Adipocyte (in vitro differentiated cells): ENCODE data around the gene MTCH1.

Source experiments
- DNase-seq: peaks from one replicate; pipeline ENCODE4 v3.0.0-alpha.2; 2015; ENCODE audit warnings: low read depth
- H3K27me3 ChIP-seq: replicated peaks from 2 replicates; pipeline ENCODE4 v1.7.0; 2013; ENCODE audit warnings: mild to moderate bottlenecking, low read length, moderate library complexity; ENCODE audit not compliant: control insufficient read depth, insufficient read depth
- H3K36me3 ChIP-seq: 2 replicates; pipeline ENCODE4 v1.7.0; 2013; ENCODE audit warnings: low read length, mild to moderate bottlenecking, moderate library complexity; ENCODE audit not compliant: control insufficient read depth, insufficient read depth, severe bottlenecking
- H3K4me1 ChIP-seq: 2 replicates; pipeline ENCODE4 v1.7.0; 2013; ENCODE audit warnings: mild to moderate bottlenecking, low read length, moderate library complexity; ENCODE audit not compliant: control insufficient read depth, insufficient read depth
- H3K4me3 ChIP-seq: 2 replicates; pipeline ENCODE4 v1.7.0; 2013; ENCODE audit warnings: mild to moderate bottlenecking, low read length, moderate library complexity
- H3K9ac ChIP-seq: 2 replicates; pipeline ENCODE4 v1.7.0; 2013; ENCODE audit warnings: mild to moderate bottlenecking, low read length, moderate library complexity
- H3K9me3 ChIP-seq: 2 replicates; pipeline ENCODE4 v1.7.0; 2013; ENCODE audit warnings: mild to moderate bottlenecking, low read length, moderate library complexity; ENCODE audit not compliant: control insufficient read depth

MTCH1 gene

DNA sequence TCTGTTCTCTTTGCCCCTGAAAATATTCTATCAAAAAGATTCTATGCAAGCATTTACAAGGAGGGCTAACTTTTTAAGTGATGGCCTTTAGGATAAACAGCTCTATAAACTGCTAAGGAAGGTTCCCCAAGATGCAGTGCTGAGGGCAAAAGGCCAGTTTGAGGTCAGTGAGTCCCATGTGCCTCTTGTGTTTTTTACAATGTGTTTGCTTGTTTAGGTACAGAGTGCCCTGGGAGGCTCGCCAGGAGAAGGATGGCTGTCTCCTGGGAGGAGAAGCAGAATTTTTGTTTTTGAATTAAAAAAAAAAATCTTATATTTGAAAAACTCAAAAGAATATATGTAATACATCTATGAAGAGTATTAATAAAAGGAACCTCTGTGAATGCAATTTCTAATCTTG lies 12.8 kb downstream of the MTCH1 start:
- H3K36me3 ChIP-seq: peaks cover 100% of the 10 kb centered on the region

DNA sequence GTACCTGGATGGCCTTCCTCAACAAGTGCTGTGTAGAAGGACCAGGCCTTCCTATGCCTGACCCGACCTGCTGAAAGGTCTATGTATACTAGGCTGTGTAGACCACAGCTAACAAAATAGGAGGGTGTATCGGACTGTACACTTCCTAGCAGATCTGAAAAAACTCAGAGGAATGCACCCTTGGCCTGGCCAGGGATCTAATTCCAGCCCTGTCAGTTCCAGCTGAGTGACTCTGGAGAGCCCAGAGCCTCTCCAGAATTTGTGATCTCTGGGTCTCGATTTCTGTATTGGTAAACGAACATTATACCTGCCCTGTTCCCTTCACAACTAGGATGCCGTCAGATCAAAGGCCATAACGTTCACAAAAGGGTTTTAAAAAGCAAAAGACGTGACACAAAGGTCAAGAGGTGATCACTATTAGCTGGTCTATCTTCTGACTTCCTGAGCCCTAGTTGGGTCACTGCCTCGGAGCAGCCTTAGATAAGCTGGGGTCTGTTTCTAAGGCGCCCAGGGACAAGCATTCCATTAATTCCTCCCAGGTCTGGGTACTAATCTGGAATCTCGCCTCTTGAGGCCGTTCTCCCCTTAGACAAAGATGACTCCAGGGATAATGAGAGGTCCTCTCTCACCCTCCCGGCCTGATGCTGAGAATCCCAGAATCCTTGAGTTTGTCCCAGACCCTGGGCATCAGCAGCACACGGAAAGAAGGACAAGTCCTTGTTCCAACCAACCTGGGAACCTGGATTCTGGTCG lies 13.9 kb downstream of the MTCH1 start:
- Histone ChIP-seq H3K27me3 (no peaks in the 10 kb centered on the region), H3K9ac (no peak overlapping the region), H3K36me3 (peaks cover 100% of the 10 kb centered on the region), H3K9me3 (no peaks in the 10 kb centered on the region), H3K4me3 (no peak overlapping the region), H3K4me1 (peaks cover 30% of the 10 kb centered on the region)
- no peak for DNase-seq

More for the DNA sequence above, 12.8 kb downstream of the MTCH1 start:
- peak overlapping the region; percentile 13 for H3K9ac ChIP-seq
- H3K9me3 ChIP-seq: no peaks in the 10 kb centered on the region
- H3K27me3 ChIP-seq: no peaks in the 10 kb centered on the region
- peaks cover 29% of the 10 kb centered on the region for H3K4me1 ChIP-seq
- no peak overlapping the region for H3K4me3 ChIP-seq
- no peak for DNase-seq

- Histone ChIP-seq H3K4me3 (no peak overlapping the region), H3K4me1 (peaks cover 30% of the 10 kb centered on the region), H3K27me3 (no peaks in the 10 kb centered on the region), H3K9ac (no peak overlapping the region), H3K9me3 (no peaks in the 10 kb centered on the region), H3K36me3 (peaks cover 93% of the 10 kb centered on the region)
- DNase-seq: no peak
Measured at GRCh38 chr6:36970892-36971842, 14.8 kb downstream of the MTCH1 start.

DNA sequence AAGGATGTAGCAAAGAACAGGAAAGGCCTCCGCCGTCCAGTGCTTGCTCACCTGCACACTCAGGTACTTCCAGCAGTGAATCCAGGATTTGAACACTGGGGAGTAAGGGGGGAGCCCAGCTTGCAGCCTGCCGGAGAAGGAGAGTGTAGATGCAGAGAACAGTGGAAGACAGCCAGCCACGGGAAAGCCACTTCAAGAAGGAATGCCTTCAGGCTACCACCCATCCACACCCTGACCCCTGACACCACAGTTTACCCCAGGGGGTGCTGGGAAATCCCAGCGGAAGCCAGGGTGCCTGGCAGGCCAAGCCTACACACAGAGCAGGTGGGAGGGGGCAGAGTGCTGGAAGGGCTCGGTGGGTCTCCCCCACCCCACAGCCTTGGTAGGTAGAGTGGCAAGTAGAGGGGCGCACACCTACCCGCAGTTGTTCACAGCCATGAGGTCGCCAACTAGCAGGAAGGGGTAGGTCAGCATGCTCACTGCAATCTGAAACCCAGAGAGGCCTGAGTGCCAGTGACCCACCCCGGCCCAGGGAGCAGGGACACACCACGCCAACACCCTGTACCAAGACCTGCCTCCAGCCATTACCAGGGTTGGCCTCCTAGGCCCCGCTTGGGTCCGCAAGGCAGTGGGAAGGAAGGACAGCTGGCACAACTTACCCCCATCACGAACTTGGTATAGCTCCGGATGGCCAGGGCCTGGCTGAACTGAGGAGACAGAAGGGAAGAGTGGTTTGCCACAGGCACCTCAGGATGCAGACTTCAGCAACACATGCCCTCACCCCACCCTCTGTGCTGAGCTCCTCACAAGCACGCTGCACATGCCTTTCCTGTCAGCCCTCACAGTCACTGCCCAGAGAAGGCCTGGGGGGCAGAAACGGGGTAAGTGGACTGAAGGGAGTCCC lies 15.8 kb downstream of the MTCH1 start:
- no peak for DNase-seq
- no peak overlapping the region for H3K4me3 ChIP-seq
- H3K36me3 ChIP-seq: peaks cover 84% of the 10 kb centered on the region

DNA sequence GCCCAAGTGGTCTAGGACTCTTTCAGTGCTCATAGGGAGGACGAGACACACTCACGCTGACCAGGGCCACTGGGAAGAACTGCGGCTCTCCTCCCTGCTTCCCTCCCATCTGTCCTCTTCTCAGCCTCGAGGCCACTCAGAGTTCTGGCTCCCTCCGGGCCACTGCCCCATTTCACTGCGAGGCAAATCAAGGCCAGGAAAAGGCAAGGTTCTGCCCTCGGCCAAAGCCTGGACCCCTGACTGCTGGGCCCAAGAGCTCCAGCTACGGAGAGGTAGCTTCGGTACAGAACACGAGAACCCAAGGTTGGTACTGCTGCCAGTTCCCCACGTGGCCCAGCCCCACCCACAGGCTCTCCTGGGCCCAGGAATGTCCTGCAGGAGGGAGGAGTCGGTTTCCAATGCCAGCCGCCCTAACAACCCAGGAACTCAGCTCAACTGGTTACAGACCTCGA lies 16.7 kb downstream of the MTCH1 start:
- DNase-seq: no peak
- no peaks in the 10 kb centered on the region for H3K9me3 ChIP-seq
- H3K27me3 ChIP-seq: no peaks in the 10 kb centered on the region
- H3K36me3 ChIP-seq: peaks cover 74% of the 10 kb centered on the region
- H3K4me3 ChIP-seq: no peak overlapping the region
- H3K4me1 ChIP-seq: peaks cover 22% of the 10 kb centered on the region
- H3K9ac ChIP-seq: no peak overlapping the region

More for the DNA sequence above, 15.8 kb downstream of the MTCH1 start:
- Histone ChIP-seq H3K4me1 (peaks cover 23% of the 10 kb centered on the region), H3K9me3 (no peaks in the 10 kb centered on the region), H3K27me3 (no peaks in the 10 kb centered on the region), H3K9ac (no peak overlapping the region)

GRCh38 chr6:36968266-36968977 lies 17.6 kb downstream of the MTCH1 start:
- peak; percentile 33 for DNase-seq
- H3K9ac ChIP-seq: no peak overlapping the region
- no peak overlapping the region for H3K4me3 ChIP-seq
- H3K36me3 ChIP-seq: peaks cover 66% of the 10 kb centered on the region
- H3K4me1 ChIP-seq: peaks cover 17% of the 10 kb centered on the region
- H3K9me3 ChIP-seq: no peaks in the 10 kb centered on the region
- no peaks in the 10 kb centered on the region for H3K27me3 ChIP-seq

DNA sequence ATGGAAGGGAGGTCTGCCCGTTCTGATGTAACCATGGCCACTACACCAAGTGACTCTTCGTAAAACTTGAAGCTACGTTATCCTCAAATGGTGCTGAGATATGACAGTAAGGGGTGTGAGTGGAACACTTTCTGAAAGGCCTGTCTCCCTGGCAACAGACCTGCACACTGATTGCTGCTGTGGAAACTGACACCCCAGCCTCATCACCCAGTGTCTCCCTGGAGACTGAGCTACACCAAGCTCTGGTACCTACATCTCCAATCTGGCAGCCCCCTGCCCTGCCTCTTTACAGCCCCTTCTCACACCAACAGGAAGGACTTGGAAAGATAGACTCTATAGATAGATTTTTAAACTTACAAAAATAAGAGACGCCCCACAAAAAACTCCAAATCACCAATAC lies 18.2 kb downstream of the MTCH1 start:
- Histone ChIP-seq H3K4me3 (no peak overlapping the region), H3K4me1 (peaks cover 11% of the 10 kb centered on the region), H3K36me3 (peaks cover 59% of the 10 kb centered on the region), H3K27me3 (no peaks in the 10 kb centered on the region), H3K9me3 (no peaks in the 10 kb centered on the region), H3K9ac (no peak overlapping the region)
- no peak for DNase-seq

GRCh38 chr6:36967301-36967700 lies 18.7 kb downstream of the MTCH1 start:
- no peak for DNase-seq
- Histone ChIP-seq H3K4me3 (no peak overlapping the region), H3K4me1 (peaks cover 7% of the 10 kb centered on the region), H3K27me3 (no peaks in the 10 kb centered on the region), H3K36me3 (peaks cover 55% of the 10 kb centered on the region), H3K9me3 (no peaks in the 10 kb centered on the region), H3K9ac (no peak overlapping the region)

DNA sequence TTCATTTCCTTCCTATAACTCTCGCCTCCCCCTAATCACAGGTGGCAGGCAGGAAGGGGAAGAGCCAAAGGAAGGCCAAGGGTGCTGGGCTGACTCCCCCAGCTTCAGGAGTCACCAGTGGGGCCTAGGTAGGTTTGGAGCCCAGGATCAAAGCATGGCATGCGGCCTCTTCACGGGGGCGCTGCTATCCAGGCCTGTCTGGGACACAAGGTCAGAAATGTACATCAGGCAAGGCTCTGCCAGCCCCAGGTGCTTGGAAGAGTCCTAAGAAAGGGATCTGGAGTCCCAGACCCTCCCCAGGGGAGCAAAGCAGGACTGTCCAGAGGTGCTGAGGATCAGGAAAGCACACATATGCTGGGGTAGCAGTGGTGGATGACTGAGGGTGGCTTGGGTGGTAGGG lies 21.1 kb downstream of the MTCH1 start:
- no peak for DNase-seq
- Histone ChIP-seq H3K9ac (no peak overlapping the region), H3K4me3 (no peak overlapping the region), H3K4me1 (peaks cover 3% of the 10 kb centered on the region), H3K36me3 (peaks cover 31% of the 10 kb centered on the region), H3K9me3 (no peaks in the 10 kb centered on the region), H3K27me3 (no peaks in the 10 kb centered on the region)

GRCh38 chr6:36964349-36964748 lies 21.6 kb downstream of the MTCH1 start:
- DNase-seq: no peak
- Histone ChIP-seq H3K4me3 (no peak overlapping the region), H3K27me3 (no peaks in the 10 kb centered on the region), H3K4me1 (peaks cover 3% of the 10 kb centered on the region), H3K36me3 (peaks cover 25% of the 10 kb centered on the region), H3K9me3 (no peaks in the 10 kb centered on the region), H3K9ac (no peak overlapping the region)
